HepG2 (cell line): ENCODE measurements around the gene UPB1. TPM values are rescaled to one million over a fixed set of nuclear protein-coding genes. Genes with fewer than 3 reads are reported as not detected.
A peak's percentile ranks its signal among the peaks of the same experiment; 100 is the strongest.

Experiments
- AHDC1 ChIP-seq: sonication (generic); formaldehyde crosslinking; IDR thresholded peaks from 2 replicates; pipeline ENCODE4 v1.5.1; 2020; ENCODE audit warnings: mild to moderate bottlenecking, missing genetic modification reagents, borderline replicate concordance
- CEBPB ChIP-seq: IDR thresholded peaks from 2 replicates; pipeline ENCODE4 v1.6.1; 2011; ENCODE audit warnings: low read depth, low read length, improper control_type of control experiment, borderline replicate concordance
- ELF3 ChIP-seq: IDR thresholded peaks from 2 replicates; pipeline ENCODE4 v1.6.1; 2016; ENCODE audit warnings: missing genetic modification reagents, missing compliant biosample characterization
- FIP1L1 ChIP-seq: fragments of 200-400 bp; formaldehyde crosslinking; IDR thresholded peaks from 2 replicates; pipeline ENCODE4 v1.6.1; 2018; ENCODE audit warnings: low read depth, mild to moderate bottlenecking, low read length, moderate library complexity, borderline replicate concordance; ENCODE audit not compliant: insufficient read depth
- GLI4 ChIP-seq: sonication (generic); formaldehyde crosslinking; IDR thresholded peaks from 2 replicates; pipeline ENCODE4 v1.5.1; 2020; ENCODE audit warnings: missing genetic modification reagents, mild to moderate bottlenecking, moderate library complexity, borderline replicate concordance
- KDM4B ChIP-seq: sonication (generic); formaldehyde crosslinking; IDR thresholded peaks from 2 replicates; pipeline ENCODE4 v1.4.0; 2020; ENCODE audit warnings: missing genetic modification reagents
- KDM5B ChIP-seq: sonication (generic); formaldehyde crosslinking; IDR thresholded peaks from 2 replicates; pipeline ENCODE4 v1.4.0; 2020; ENCODE audit warnings: missing genetic modification reagents, mild to moderate bottlenecking, borderline replicate concordance
- PLRG1 ChIP-seq: fragments of 450-650 bp; conservative IDR thresholded peaks from 2 replicates; pipeline ENCODE4 v1.6.1; 2016
- RAD51 ChIP-seq: fragments of 450-650 bp; IDR thresholded peaks from 2 replicates; pipeline ENCODE4 v1.6.1; 2016; ENCODE audit warnings: borderline replicate concordance
- RBAK ChIP-seq: sonication (generic); formaldehyde crosslinking; IDR thresholded peaks from 2 replicates; pipeline ENCODE4 v1.5.1; 2020; ENCODE audit warnings: mild to moderate bottlenecking, missing genetic modification reagents
- RBFOX2 ChIP-seq: fragments of 200-400 bp; formaldehyde crosslinking; IDR thresholded peaks from 2 replicates; pipeline ENCODE4 v1.6.1; 2017; ENCODE audit warnings: low read depth, mild to moderate bottlenecking, low read length
- SMYD3 ChIP-seq: sonication (generic); formaldehyde crosslinking; IDR thresholded peaks from 2 replicates; pipeline ENCODE4 v1.8.1; 2023; ENCODE audit warnings: mild to moderate bottlenecking, missing genetic modification reagents
- TEAD2 ChIP-seq: sonication (generic); formaldehyde crosslinking; IDR thresholded peaks from 2 replicates; pipeline ENCODE4 v1.9.0; 2021; ENCODE audit warnings: missing genetic modification reagents
- ZFX ChIP-seq: sonication (generic); formaldehyde crosslinking; IDR thresholded peaks from 2 replicates; pipeline ENCODE4 v1.4.0; 2020; ENCODE audit warnings: mild to moderate bottlenecking, low read depth, missing genetic modification reagents, moderate library complexity
- ZNF234 ChIP-seq: sonication (generic); formaldehyde crosslinking; conservative IDR thresholded peaks from 2 replicates; pipeline ENCODE4 v1.5.1; 2020; ENCODE audit warnings: mild to moderate bottlenecking, missing genetic modification reagents
- ZNF282 ChIP-seq: fragments of 450-650 bp; IDR thresholded peaks from 2 replicates; pipeline ENCODE4 v1.6.1; 2018; ENCODE audit not compliant: partially characterized antibody
- ZNF567 ChIP-seq: sonication (generic); formaldehyde crosslinking; IDR thresholded peaks from 2 replicates; pipeline ENCODE4 v1.8.1; 2023; ENCODE audit warnings: mild to moderate bottlenecking, missing genetic modification reagents, borderline replicate concordance
- ZNF616 ChIP-seq: sonication (generic); formaldehyde crosslinking; IDR thresholded peaks from 2 replicates; pipeline ENCODE4 v1.5.0; 2020; ENCODE audit warnings: low read depth, mild to moderate bottlenecking, missing genetic modification reagents
- ZNF674 ChIP-seq: sonication (generic); formaldehyde crosslinking; IDR thresholded peaks from 2 replicates; pipeline ENCODE4 v1.5.0; 2020; ENCODE audit warnings: low read depth, mild to moderate bottlenecking, missing genetic modification reagents
- ZNF800 ChIP-seq: sonication (generic); formaldehyde crosslinking; IDR thresholded peaks from 2 replicates; pipeline ENCODE4 v1.4.0; 2020; ENCODE audit warnings: missing genetic modification reagents
- ZNF816 ChIP-seq: sonication (generic); formaldehyde crosslinking; IDR thresholded peaks from 2 replicates; pipeline ENCODE4 v1.8.0; 2022; ENCODE audit warnings: missing genetic modification reagents, mild to moderate bottlenecking, borderline replicate concordance
- polyA plus RNA-seq, 8 experiments: library from polyadenylated mRNA; depleted of rRNA in 3 of 8; stranded (reverse) in 7 of 8; unstranded in 1 of 8; fragments of >200 nt; fragmentation: Illumina TruSeq in 4 of 8; extraction: Trizol in 4 of 8; gene quantifications; 2 replicates each; pipeline versions ENCODE4 v1.2.1 to v1.2.3, GENCODE V29; 2011 to 2016; ENCODE audit warnings: low read depth in 4 of 8, missing spikeins in 1 of 8, mixed read lengths in 1 of 8; ENCODE audit not compliant: insufficient read depth in 1 of 8
- total RNA-seq, 5 experiments: library from RNA; depleted of rRNA; stranded (reverse); fragments of >200 nt; fragmentation: Illumina TruSeq; extraction: Trizol; gene quantifications; 2 replicates each; pipeline ENCODE4 v1.2.3, GENCODE V29; 2016; ENCODE audit warnings: low read depth in 1 of 5

The UPB1 gene
- total and polyA plus RNA-seq, 2 of the 13 experiments (the other 11 are each of a cell fraction or from before 2014, with no cell fraction given): 0.38 to 1.2 TPM

GRCh38 chr22:24550028-24550901, 55.1 kb downstream of the UPB1 start (continued):
- TF ChIP-seq AHDC1 (CRISPR knock-in tag) (peak; percentile 91; the same call in 1 of the 2 replicates), PLRG1 (no peak), ZNF616 (CRISPR knock-in tag) (no peak), GLI4 (CRISPR knock-in tag) (no peak; the same call in 1 of the 2 replicates), ZNF282 (no peak), ZFX (peak; percentile 72; the same call in 1 of the 2 replicates), ZNF816 (no peak), ZNF674 (CRISPR knock-in tag) (no peak), ZNF800 (CRISPR knock-in tag) (0 out of 2 replicates have a peak, but pooled peaks have one; percentile 52), ELF3 (peak; percentile 90), FIP1L1 (no peak), KDM5B (CRISPR knock-in tag) (peak; percentile 93), ZNF567 (CRISPR knock-in tag) (no peak), RAD51 (peak; percentile 14; the same call in 1 of the 2 replicates), KDM4B (CRISPR knock-in tag) (0 out of 2 replicates have a peak, but pooled peaks have one; percentile 32), RBFOX2 (peak; percentile 79), SMYD3 (CRISPR knock-in tag) (peak; percentile 98; the same call in 1 of the 2 replicates), ZNF234 (CRISPR knock-in tag) (no peak), RBAK (CRISPR knock-in tag) (no peak; the same call in 1 of the 2 replicates), TEAD2 (0 out of 2 replicates have a peak, but pooled peaks have one; percentile 11), CEBPB (peak; percentile 70)
